Glomerular endothelial cell (primary cell): ENCODE measurements around the gene SCN2B. TPM values are rescaled to one million over a fixed set of nuclear protein-coding genes. Genes with fewer than 3 reads are reported as not detected.

Experiments
- DNase-seq: peaks from one replicate; pipeline ENCODE4 v3.0.0-alpha.2; 2011; ENCODE audit warnings: low read depth, low spot score; ENCODE audit errors: extremely low read depth
- total RNA-seq: library from RNA; depleted of rRNA; stranded (reverse); fragments of >200 nt; gene quantifications from 2 replicates; pipeline ENCODE4 v1.2.3, GENCODE V29; 2015

SCN2B gene
- total RNA-seq, 1 donor from 2014 or later, result not detected

GRCh38 chr11:118175031-118175992 lies 1.1 kb downstream of the SCN2B start:
- no peak for DNase-seq

GRCh38 chr11:118174006-118174567 lies 2.4 kb downstream of the SCN2B start:
- DNase-seq, result no peak

DNA sequence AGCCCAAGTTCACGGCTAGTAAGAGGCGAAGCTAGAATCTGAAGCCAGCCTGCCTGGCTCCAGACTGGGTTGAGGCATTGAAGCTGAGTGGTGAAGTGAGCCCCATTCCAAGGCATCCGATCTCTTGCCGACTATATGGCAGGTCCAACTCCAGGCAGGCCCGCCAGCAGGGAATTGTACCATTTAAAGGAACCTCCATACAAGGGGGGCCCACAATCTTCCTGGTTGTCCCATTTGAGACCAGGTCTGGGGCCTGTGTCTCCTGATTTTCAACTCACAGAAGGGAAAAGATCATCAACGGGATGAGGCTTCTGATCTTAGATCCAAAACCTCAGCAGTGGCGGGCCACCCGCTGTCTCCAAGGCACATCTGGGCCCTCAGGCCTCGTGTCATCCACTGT lies 4.1 kb downstream of the SCN2B start:
- no peak for DNase-seq

- peak; percentile 31 for DNase-seq
Measured at GRCh38 chr11:118171269-118172062, 5.0 kb downstream of the SCN2B start.

GRCh38 chr11:118170882-118171268 lies 5.6 kb downstream of the SCN2B start:
- no peak for DNase-seq

- no peak for DNase-seq
Measured at GRCh38 chr11:118170231-118170630, 6.2 kb downstream of the SCN2B start.

DNA sequence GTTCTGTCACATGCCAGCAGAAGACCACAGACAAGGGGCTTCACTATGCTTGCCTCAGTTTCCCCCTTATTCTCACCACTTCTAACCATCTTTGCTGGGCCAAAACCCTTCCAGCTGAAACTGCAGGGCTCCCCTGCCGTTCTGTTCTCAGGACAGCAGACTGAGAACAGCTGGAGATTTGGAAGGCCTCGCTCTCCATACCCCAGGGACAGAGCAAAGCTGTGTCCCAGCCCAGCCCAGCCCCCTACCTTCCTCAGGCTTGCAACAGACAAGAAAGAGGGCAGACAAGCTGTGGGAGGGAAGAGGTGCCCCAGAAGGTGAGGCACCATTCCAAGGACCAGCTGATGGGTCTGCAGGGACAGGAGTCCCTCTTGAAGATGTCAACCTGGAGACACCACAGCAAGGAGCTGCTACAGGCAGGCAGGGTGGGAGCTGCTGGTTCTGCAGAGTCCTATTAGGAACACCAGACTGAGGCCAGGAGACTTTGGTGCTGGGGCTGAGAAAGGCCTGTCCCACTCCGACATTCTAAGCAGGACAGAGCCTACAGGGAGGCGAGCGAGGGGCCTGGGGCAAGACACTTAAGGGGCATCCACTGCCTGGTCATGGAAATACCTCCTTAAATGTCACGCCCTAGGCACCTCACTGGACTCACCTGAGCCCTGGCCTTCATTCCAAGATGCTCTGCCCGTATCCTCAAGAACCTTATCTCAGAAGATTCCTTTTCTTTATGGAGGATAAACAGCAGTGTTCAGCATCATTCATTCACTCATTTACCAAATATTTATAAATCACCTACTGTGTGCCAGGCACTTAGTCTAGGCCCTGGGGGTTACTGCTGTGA lies 6.9 kb downstream of the SCN2B start:
- DNase-seq, result no peak

- no peak for DNase-seq
Measured at GRCh38 chr11:118168751-118169150, 7.7 kb downstream of the SCN2B start.

DNA sequence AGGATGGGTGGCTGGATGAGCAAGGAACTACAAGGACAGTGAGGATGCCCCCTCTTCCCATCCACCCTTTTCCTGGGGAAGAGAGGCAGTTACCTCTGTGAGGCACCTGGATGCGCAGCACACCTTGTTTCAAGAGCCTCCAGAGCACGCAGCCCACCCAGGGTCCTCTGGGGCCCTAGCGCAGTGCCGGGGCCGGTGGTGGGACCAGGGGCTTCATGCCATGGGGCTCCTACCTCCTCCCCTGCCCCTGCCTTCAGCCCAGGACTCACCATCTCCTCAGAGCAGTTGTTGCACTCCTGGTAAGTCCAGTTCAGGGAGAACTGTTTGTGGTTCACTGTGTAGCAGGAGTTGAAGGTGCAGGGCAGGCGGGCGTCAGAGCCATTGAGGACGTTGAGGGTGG lies 8.1 kb downstream of the SCN2B start:
- no peak for DNase-seq

GRCh38 chr11:118167906-118168305 lies 8.5 kb downstream of the SCN2B start:
- no peak for DNase-seq

GRCh38 chr11:118167253-118167652 lies 9.2 kb downstream of the SCN2B start:
- DNase-seq, result no peak

- no peak for DNase-seq
Measured at GRCh38 chr11:118166641-118167040, 9.8 kb downstream of the SCN2B start.

GRCh38 chr11:118164885-118165284 lies 11.6 kb downstream of the SCN2B start:
- no peak for DNase-seq

DNA sequence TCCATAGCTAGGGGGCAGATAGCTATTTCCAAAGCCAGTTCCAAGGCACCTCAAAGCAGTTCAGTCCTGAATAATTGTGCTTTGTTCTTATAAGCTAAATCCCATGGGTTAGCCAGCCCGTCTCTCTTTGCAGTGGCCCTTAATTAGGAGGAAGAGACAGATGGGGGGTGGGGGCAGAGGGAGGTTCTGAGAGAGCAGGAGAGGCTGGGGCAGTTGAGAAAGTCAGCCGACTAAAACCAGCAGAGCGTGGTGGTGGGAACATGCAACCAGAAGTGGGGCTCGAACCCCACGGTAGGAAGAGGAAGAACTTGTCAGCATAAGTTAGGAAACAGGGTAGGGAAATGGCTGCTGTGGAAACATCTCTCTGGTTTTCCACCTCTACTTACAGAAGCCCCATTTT lies 12.9 kb downstream of the SCN2B start:
- DNase-seq, result no peak

GRCh38 chr11:118162846-118163245 lies 13.6 kb downstream of the SCN2B start:
- no peak for DNase-seq

GRCh38 chr11:118161786-118162185 lies 14.7 kb downstream of the SCN2B start:
- DNase-seq, result no peak

- DNase-seq, result no peak
Measured at GRCh38 chr11:118157186-118157895, 19.1 kb downstream of the SCN2B start.

GRCh38 chr11:118156531-118157185 lies 19.8 kb downstream of the SCN2B start:
- no peak for DNase-seq

DNA sequence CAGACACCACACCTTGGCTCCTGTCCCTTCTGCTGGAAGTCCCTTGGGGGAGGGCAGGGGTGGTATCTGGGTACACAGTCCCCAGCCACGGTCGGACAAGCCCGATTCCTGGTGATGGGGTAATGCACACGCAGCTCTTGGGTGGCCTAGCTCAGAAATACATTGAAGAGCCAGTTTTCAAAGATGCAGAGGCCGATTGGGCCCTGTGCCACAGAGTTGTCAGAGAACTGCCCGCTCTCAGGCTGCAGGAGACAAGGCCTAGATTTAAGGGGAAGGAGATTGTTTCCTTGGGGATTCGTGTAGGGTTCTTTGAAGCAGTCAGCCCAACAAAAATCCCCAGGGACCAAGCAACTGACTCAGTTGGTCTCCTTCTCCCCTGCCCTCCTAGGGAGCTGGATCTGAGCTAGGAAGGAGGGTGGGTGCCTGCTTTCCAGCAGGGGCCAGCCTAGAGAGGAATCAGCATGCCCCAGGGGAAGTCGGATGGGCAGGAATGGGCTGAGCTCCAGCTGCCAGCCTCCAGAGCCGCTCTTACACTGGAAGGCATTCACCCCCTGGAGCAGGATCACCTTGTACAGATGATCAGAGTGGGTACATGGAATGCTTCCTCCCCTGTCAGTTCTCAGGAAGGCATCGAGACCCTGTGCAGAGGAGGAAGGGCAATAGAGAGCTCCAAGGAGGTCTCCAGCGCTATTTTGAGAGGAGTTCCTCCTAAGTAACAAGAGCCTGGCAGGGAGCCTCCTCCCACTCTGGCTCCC lies 20.5 kb downstream of the SCN2B start:
- no peak for DNase-seq
